SU-DHL-6 (cell line): ENCODE measurements around the gene ERBB4.

Source experiments
- EZH2phosphoT487 ChIP-seq: fragments of 200-600 bp; sonication (generic), shearing (Covaris generic); conservative IDR thresholded peaks from 2 replicates; pipeline ENCODE4 v1.6.1; 2018; ENCODE audit warnings: mild to moderate bottlenecking, antibody characterized with exemption, low read length, moderate library complexity, mixed read lengths
- TF ChIP-seq, protein P1 (sequence below): fragments of 200-600 bp; sonication (generic); IDR thresholded peaks from one replicate; pipeline ENCODE4 v1.5.1; 2017; ENCODE audit warnings: antibody characterized with exemption, mild to moderate bottlenecking, low read length, moderate library complexity; ENCODE audit not compliant: insufficient read depth, poor library complexity, severe bottlenecking

GRCh38 chr2:211391189-211391567 lies 1147.4 kb downstream of the ERBB4 start:
- TF ChIP-seq, protein P1, sequence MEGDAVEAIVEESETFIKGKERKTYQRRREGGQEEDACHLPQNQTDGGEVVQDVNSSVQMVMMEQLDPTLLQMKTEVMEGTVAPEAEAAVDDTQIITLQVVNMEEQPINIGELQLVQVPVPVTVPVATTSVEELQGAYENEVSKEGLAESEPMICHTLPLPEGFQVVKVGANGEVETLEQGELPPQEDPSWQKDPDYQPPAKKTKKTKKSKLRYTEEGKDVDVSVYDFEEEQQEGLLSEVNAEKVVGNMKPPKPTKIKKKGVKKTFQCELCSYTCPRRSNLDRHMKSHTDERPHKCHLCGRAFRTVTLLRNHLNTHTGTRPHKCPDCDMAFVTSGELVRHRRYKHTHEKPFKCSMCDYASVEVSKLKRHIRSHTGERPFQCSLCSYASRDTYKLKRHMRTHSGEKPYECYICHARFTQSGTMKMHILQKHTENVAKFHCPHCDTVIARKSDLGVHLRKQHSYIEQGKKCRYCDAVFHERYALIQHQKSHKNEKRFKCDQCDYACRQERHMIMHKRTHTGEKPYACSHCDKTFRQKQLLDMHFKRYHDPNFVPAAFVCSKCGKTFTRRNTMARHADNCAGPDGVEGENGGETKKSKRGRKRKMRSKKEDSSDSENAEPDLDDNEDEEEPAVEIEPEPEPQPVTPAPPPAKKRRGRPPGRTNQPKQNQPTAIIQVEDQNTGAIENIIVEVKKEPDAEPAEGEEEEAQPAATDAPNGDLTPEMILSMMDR: no peak
- TF ChIP-seq EZH2phosphoT487: no peak
